PC-9 (cell line): ENCODE data around the gene SLC25A26. TPM values are rescaled to one million over a fixed set of nuclear protein-coding genes. Genes with fewer than 3 reads are reported as not detected.

ENCODE experiments used
- BruUV-seq: library from RNA; stranded (reverse); fragments of 400-500 nt; replicated peaks from 2 replicates; lab custom pipeline; 2021; lab: Mats Ljungman, UMichigan
- CTCF ChIA-PET: fragments of 300-600 bp; sonication (Branson Sonifier 250); formaldehyde crosslinking; loops from one replicate; lab custom pipeline; 2022; ENCODE audit warnings: antibody characterized with exemption; lab: Charles Lee
- POLR2A ChIA-PET: fragments of 300-600 bp; sonication (Branson Sonifier 250); formaldehyde crosslinking; loops from one replicate; lab custom pipeline; 2022; ENCODE audit warnings: antibody characterized with exemption; ENCODE audit not compliant: unreplicated experiment; lab: Charles Lee
- DNase-seq, 2 experiments: peaks; one replicate each; pipeline versions ENCODE4 v3.0.0 to v3.0.0-alpha.2; 2015 to 2022; ENCODE audit warnings: mixed read lengths in 1 of 2
- H2AFZ ChIP-seq: fragments of 200-600 bp; sonication (generic); 2 replicates; pipeline ENCODE4 v1.8.1; 2017; ENCODE audit warnings: antibody characterized with exemption
- H3F3A ChIP-seq: fragments of 200-600 bp; sonication (generic); 2 replicates; pipeline ENCODE4 v1.8.1; 2017; ENCODE audit warnings: antibody characterized with exemption, mild to moderate bottlenecking, low read depth; ENCODE audit not compliant: insufficient read depth
- H3K27ac ChIP-seq: fragments of 200-600 bp; sonication (generic); 2 replicates; pipeline ENCODE4 v1.6.1; 2016; ENCODE audit warnings: mixed run types
- H3K27me3 ChIP-seq: fragments of 200-600 bp; sonication (generic); 2 replicates; pipeline ENCODE4 v1.6.1; 2016; ENCODE audit warnings: low read depth, mixed run types; ENCODE audit not compliant: insufficient read depth
- H3K36me3 ChIP-seq: fragments of 200-600 bp; sonication (generic); 2 replicates; pipeline ENCODE4 v1.6.1; 2016; ENCODE audit warnings: low read depth, mixed run types
- H3K4me1 ChIP-seq: fragments of 200-600 bp; sonication (generic); replicated peaks from 2 replicates; pipeline ENCODE4 v1.6.1; 2016; ENCODE audit warnings: mixed run types; ENCODE audit not compliant: insufficient read depth
- H3K4me2 ChIP-seq: fragments of 200-600 bp; sonication (generic); 2 replicates; pipeline ENCODE4 v1.6.1; 2017; ENCODE audit warnings: mixed run types
- H3K4me3 ChIP-seq: fragments of 200-600 bp; sonication (generic); 2 replicates; pipeline ENCODE4 v1.6.1; 2016; ENCODE audit warnings: mixed run types
- H3K79me2 ChIP-seq: fragments of 200-600 bp; sonication (generic); 2 replicates; pipeline ENCODE4 v1.6.1; 2017; ENCODE audit warnings: low read depth, mixed run types
- H3K9me2 ChIP-seq: fragments of 200-600 bp; sonication (generic); 2 replicates; pipeline ENCODE4 v1.8.1; 2017; ENCODE audit warnings: mild to moderate bottlenecking; ENCODE audit not compliant: insufficient read depth
- H3K9me3 ChIP-seq: fragments of 200-600 bp; sonication (generic); 2 replicates; pipeline ENCODE4 v1.8.1; 2016; ENCODE audit warnings: low read depth; ENCODE audit not compliant: insufficient read depth
- H4K20me1 ChIP-seq: fragments of 200-600 bp; sonication (generic); 2 replicates; pipeline ENCODE4 v1.8.1; 2017; ENCODE audit not compliant: insufficient read depth
- CTCF ChIP-seq: fragments of 200-600 bp; sonication (generic); conservative IDR thresholded peaks from 2 replicates; pipeline ENCODE4 v1.6.1; 2017; ENCODE audit warnings: mixed run types, antibody characterized with exemption, mild to moderate bottlenecking, moderate library complexity
- EZH2 ChIP-seq: fragments of 200-600 bp; sonication (generic); IDR thresholded peaks from 2 replicates; pipeline ENCODE4 v1.8.0; 2017; ENCODE audit warnings: antibody characterized with exemption, low read depth
- intact Hi-C: fragments of 100-400 bp; cut with micrococcal nuclease; formaldehyde crosslinking; loops from one replicate; pipeline ENCODE4 v1.10.0; 2022; ENCODE audit not compliant: unreplicated experiment
- total RNA-seq: library from RNA; stranded (reverse); gene quantifications from 2 replicates; pipeline ENCODE4 v1.2.3, GENCODE V29; 2021

SLC25A26 gene
- total RNA-seq, 1 experiment from 2014 or later = 20.8 TPM

GRCh38 chr3:66206806-66207205 lies 14.0 kb upstream of the SLC25A26 start:
- POLR2A ChIA-PET = no interaction called here
- H3K9me3 ChIP-seq = no peaks in the 10 kb centered on the region
- no peaks in the 10 kb centered on the region for H3K36me3 ChIP-seq
- H3F3A ChIP-seq = no peaks in the 10 kb centered on the region
- no peaks in the 10 kb centered on the region for H4K20me1 ChIP-seq
- TF ChIP-seq CTCF (no peak), EZH2 (no peak)
- CTCF ChIA-PET = no interaction called here
- H3K4me2 ChIP-seq = no peak overlapping the region
- no peaks in the 10 kb centered on the region for H3K27me3 ChIP-seq
- H3K4me1 ChIP-seq = no peaks in the 10 kb centered on the region
- H3K27ac ChIP-seq = no peak overlapping the region
- no TSS peak for BruUV-seq
- H3K4me3 ChIP-seq = no peak overlapping the region
- DNase-seq = no peak
- H3K9me2 ChIP-seq = no peaks in the 10 kb centered on the region
- intact Hi-C loops = no loop called here
- no peaks in the 10 kb centered on the region for H3K79me2 ChIP-seq
- H2AFZ ChIP-seq = no peak overlapping the region

- no peaks in the 10 kb centered on the region for H3K9me3 ChIP-seq
- H3K4me2 ChIP-seq = no peak overlapping the region
- BruUV-seq = no TSS peak
- no peak overlapping the region for H2AFZ ChIP-seq
- DNase-seq = no peak
- H4K20me1 ChIP-seq = no peaks in the 10 kb centered on the region
- no peak overlapping the region for H3K4me3 ChIP-seq
- no peaks in the 10 kb centered on the region for H3K9me2 ChIP-seq
- CTCF ChIA-PET = no interaction called here
- no peak overlapping the region for H3K27ac ChIP-seq
- no peaks in the 10 kb centered on the region for H3K4me1 ChIP-seq
- no peaks in the 10 kb centered on the region for H3K79me2 ChIP-seq
- TF ChIP-seq CTCF (no peak), EZH2 (no peak)
- POLR2A ChIA-PET = no interaction called here
- intact Hi-C loops = no loop called here
- H3F3A ChIP-seq = no peaks in the 10 kb centered on the region
- no peaks in the 10 kb centered on the region for H3K36me3 ChIP-seq
- no peaks in the 10 kb centered on the region for H3K27me3 ChIP-seq
These were observed 12.6 kb upstream of the SLC25A26 start for GRCh38 chr3:66208189-66208588.

- Histone ChIP-seq H4K20me1 (no peaks in the 10 kb centered on the region), H3K4me3 (no peak overlapping the region), H3K27me3 (no peaks in the 10 kb centered on the region), H3K36me3 (no peaks in the 10 kb centered on the region), H3K9me3 (no peaks in the 10 kb centered on the region), H3K4me2 (no peak overlapping the region), H3K79me2 (no peaks in the 10 kb centered on the region), H3K9me2 (no peaks in the 10 kb centered on the region), H3K27ac (no peak overlapping the region), H3K4me1 (no peaks in the 10 kb centered on the region), H2AFZ (no peak overlapping the region), H3F3A (no peaks in the 10 kb centered on the region)
- TF ChIP-seq CTCF (no peak), EZH2 (no peak)
- POLR2A ChIA-PET = interaction anchor here (0.6 kb wide), 1 partner anchor 427 kb away, joined by 7 read pairs; no protein-coding TSS in a partner anchor
- no peak for DNase-seq
- no TSS peak for BruUV-seq
- CTCF ChIA-PET = no interaction called here
- intact Hi-C loops = no loop called here
These were observed 10.0 kb upstream of the SLC25A26 start for GRCh38 chr3:66210687-66211295.
